Measurements from ENCODE around the gene GCNT1.
"Not testable (repeated sequence)": the region's sequence is repeated elsewhere in the genome, so short reads cannot be mapped to it uniquely, and the experiment has no call there.

The GCNT1 gene

DNA sequence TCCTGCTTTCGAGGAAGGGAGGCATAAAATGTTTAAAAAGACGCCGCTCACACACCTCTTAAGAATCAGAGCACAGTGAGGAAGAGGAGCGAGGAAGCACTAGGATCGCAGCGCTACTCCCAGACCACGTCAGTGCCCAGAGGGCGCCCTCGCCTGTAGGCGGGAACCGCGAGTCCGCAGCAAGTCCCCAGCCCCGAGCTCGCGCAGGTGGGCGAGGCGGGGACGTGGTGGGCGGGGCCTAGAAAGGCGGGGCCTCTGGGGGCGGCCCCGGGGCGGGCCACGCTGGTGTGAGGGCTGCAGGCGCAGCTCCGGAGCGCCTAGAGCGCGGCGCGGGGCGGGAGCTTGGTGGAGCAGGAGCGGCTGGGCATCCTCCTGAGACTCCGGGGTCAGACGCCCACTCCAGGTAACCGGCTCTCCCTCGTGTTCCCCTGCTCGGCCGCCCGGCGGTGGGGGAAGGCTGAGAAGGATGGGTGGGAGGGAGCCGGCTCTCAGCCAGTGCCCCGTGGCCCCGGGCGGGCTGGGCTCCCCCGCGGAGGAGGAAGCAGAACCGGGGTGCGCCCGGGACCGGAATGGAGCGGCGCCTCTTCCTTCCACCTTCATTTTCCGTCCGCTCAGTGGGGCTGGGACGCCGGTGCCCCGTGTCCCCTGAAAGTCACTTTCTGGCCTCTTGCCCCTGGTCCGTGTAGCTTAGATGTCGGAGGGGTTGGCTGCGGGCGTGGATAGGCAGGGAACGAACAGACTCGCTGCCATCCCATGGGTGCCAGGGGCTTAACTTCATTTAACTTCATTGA is at the start of gene GCNT1:
TSS of gene GCNT1 (plus strand) at position 280 of the 791 bp plus-strand sequence. CDS start 43,200 bp downstream, outside the sequence.
- peak; percentile 90 to 93 for DNase-seq (ENCODE audit: low read depth in 2 of 2)

DNA sequence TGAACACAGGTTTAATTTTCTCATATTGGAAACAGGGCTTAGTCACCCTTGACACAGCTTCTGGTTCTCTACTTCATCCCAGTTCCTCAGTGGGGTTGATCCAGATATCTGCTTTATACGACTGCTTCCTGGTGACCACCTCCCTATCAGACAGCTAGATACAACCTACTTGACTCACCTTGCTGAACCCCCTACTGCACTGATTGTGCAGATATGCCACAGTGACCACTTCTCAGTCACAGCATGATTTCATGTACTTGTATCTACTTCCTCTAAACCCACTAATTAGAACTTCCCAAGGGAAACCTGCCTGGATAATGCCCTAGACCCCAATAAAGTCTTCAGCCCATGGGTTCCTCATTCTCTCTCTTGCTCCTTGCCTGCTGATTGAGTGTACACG is 46.3 kb upstream of the GCNT1 start:
- DNase-seq (ENCODE audit: low read depth in 2 of 2), result no peak

GRCh38 chr9:76413658-76414057 is 45.3 kb upstream of the GCNT1 start:
- no peak for DNase-seq (ENCODE audit: low read depth in 2 of 2)

GRCh38 chr9:76414661-76415060 is 44.3 kb upstream of the GCNT1 start:
- no peak for DNase-seq (ENCODE audit: low read depth in 2 of 2)

DNA sequence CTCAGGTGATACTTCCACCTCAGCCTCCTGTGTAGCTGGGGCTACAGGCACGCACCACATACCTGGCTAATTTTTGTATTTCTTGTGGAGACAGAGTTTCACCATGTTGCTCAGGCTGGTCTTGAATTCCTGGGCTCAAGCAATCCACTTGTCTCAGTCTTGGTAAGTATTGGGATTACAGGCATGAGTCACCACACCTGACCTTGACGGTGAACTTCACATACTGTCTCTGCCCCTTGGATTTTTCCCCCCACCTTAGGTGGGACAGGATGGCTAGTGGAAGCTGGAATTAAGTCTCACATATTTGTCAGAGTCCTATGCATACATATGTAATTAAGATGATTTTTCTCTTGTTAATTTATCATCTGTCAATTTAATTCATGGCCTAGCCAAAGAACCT is 43.8 kb upstream of the GCNT1 start:
- DNase-seq (ENCODE audit: low read depth in 2 of 2), result no peak

DNA sequence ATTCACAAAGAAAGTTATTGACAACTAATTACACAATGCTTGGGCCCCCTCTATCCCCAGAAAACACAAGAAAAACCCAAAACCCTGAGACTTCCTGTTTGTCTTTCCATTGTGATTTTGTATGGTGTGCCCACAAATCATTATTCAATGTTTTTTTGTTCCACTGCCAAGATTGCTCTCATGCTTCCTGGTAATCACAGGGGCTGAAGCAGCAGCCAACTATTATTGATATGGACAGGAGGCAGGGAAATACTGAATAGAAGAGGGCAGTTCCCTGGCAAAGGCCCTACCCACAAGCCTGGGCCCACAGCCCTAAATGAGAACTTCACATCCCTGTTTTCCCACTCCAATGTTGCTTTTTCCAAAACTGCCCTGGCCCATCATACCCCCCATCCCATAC is 43.3 kb upstream of the GCNT1 start:
- no peak for DNase-seq (ENCODE audit: low read depth in 2 of 2)

GRCh38 chr9:76417394-76417793 is 41.6 kb upstream of the GCNT1 start:
- no peak for DNase-seq (ENCODE audit: low read depth in 2 of 2)

GRCh38 chr9:76419782-76420380 is 39.1 kb upstream of the GCNT1 start:
- DNase-seq (ENCODE audit: low read depth in 2 of 2), result no peak

GRCh38 chr9:76423216-76424177 is 35.5 kb upstream of the GCNT1 start:
- no peak for DNase-seq (ENCODE audit: low read depth in 2 of 2)

GRCh38 chr9:76424491-76424890 is 34.5 kb upstream of the GCNT1 start:
- no peak for DNase-seq (ENCODE audit: low read depth in 2 of 2)

GRCh38 chr9:76425677-76426453 is 33.1 kb upstream of the GCNT1 start:
- no peak for DNase-seq (ENCODE audit: low read depth in 2 of 2)

- no peak for DNase-seq (ENCODE audit: low read depth in 2 of 2)
Observed at GRCh38 chr9:76426807-76427419, 32.1 kb upstream of the GCNT1 start.

DNA sequence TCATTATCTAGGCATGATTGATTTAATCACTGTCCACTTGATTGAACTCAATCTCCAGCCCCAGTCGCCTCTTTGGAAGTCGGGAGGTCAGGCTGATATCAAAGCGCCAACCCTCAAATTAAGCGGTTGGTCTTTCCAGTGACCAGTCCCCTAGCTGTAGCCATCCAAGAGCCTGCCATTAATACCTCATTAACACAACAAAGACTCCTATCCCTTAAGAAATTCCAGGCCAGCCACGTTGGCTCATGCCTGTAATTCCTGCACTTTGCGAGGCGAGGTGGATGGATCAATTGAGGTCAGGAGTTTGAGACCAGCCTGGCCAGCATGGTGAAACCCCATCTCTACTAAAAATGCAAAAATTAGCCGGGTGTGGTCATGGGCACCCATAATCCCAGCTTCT is 27.4 kb upstream of the GCNT1 start:
- DNase-seq (ENCODE audit: low read depth in 2 of 2), result no peak

- DNase-seq (ENCODE audit: low read depth in 2 of 2), result no peak
Observed at GRCh38 chr9:76433406-76433805, 25.6 kb upstream of the GCNT1 start.

DNA sequence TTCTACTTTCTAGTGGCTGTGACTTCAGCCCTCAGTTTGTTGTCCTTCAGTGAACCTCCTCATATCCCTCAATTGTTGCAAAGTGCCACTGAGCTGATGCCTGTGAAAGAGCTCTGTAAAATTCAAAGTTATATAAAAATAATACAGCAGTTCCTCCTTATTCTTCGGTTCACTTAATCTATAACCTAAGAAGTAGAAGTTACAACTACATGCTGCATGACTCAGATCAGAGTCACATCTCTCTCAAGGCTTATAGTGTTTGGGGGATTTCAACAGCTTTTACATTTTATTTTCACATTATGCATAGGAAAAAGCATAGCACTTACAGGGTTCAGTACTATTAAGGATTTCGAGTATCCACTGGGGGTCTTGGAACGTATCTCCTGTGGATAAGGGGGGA is 25.1 kb upstream of the GCNT1 start:
- no peak for DNase-seq (ENCODE audit: low read depth in 2 of 2)

DNA sequence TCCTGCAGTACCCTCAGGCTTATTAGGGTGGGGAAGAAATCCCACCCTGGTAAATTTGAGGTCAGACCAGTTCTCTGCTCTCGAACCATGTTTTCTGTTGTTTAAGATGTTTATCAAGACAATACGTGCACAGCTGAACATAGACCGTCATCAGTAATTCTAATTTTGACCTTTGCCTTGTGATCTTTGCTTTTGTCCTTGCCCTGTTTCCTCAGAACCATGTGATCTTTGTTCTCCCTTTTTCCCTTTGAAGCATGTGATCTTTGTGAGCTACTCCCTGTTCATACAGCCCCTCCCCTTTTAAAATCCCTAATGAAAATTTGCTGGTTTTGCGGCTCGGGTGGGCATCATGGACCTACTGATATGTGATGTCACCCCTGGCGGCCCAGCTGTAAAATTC is 24.1 kb upstream of the GCNT1 start:
- not testable (repeated sequence) for DNase-seq (ENCODE audit: low read depth in 2 of 2)

DNA sequence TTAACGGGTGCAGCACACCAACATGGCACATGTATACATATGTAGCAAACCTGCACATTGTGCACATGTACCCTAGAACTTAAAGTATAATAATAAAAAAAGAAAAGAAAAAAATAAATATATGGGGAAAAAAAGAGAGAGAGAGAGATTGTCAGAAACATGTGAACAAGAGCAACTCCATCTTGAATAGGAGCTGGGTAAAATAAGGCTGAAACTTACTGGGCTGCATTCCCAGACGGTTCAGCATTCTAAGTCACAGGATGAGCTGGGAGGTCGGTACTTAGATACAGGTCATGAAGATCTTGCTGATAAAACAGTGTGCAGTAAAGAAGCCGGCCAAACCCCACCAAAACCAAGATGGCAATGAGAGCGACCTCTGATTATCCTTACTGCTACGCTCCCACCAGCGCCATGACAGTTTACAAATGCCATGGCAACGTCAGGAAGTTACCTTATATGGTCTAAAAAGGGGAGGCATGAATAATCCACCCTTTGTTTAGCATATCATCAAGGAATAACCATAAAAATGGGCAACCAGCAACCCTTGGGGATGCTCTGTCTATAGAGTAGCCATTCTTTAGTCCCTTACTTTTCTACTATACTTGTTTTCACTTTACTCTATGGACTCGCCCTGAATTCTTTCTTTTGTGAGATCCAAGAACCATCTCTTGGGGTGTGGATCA is 21.8 kb upstream of the GCNT1 start:
- not testable (repeated sequence) for DNase-seq (ENCODE audit: low read depth in 2 of 2)

GRCh38 chr9:76438841-76439588 is 20.0 kb upstream of the GCNT1 start:
- no peak for DNase-seq (ENCODE audit: low read depth in 2 of 2)

- DNase-seq (ENCODE audit: low read depth in 2 of 2), result peak in 1 of 2 donors; percentile 30
Observed at GRCh38 chr9:76441551-76442322, 17.2 kb upstream of the GCNT1 start.
